ENCODE results near the gene CYSTM1.

CYSTM1 gene

DNA sequence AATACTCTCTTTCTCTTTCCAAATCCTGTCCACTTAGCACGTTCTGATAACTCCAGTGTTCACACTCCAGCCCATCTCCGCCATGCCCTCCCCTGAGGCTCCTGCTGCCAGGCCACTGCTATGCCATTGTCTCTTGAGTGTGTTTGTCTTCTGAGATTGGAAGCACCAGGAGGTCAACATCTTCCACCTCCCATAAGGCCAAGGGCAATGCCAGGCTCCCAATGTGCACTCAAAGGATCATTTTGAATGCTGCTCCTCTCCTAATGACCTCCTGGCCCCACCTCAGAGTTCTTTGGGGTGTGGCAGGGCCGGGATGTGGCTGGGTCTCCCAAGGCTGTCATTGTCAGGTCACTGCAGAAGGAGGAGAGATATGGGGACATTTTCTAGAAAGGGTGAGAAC lies 29.7 kb upstream of the CYSTM1 start:
- H4K20me1 ChIP-seq (ENCODE audit: insufficient read depth, low read length), result no peaks in the 10 kb centered on the region
- H3K27ac ChIP-seq (ENCODE audit: low read depth, low read length, poor library complexity, severe bottlenecking), result no peak overlapping the region
- no peak overlapping the region for H3K4me2 ChIP-seq (ENCODE audit: low read length)
- H3K9ac ChIP-seq (ENCODE audit: low read length), result no peak overlapping the region
- H3F3A ChIP-seq (ENCODE audit: insufficient read depth, low read length), result no peaks in the 10 kb centered on the region
- H3K9me3 ChIP-seq (ENCODE audit: low read length), result no peaks in the 10 kb centered on the region
- no peak overlapping the region for H3K4me3 ChIP-seq (ENCODE audit: low read depth, low read length, poor library complexity, severe bottlenecking)
- H2AFZ ChIP-seq (ENCODE audit: low read length), result no peak overlapping the region
- H3K9me2 ChIP-seq (ENCODE audit: low read depth, low read length), result no peaks in the 10 kb centered on the region
- H3K27me3 ChIP-seq (ENCODE audit: insufficient read depth, low read length), result peaks cover 9% of the 10 kb centered on the region; the same call in 1 of the 2 replicates
- H3K79me2 ChIP-seq (ENCODE audit: insufficient read depth, low read length), result no peaks in the 10 kb centered on the region
- no peaks in the 10 kb centered on the region for H3K4me1 ChIP-seq (ENCODE audit: insufficient read depth, low read length, severe bottlenecking)
- no peak for TF ChIP-seq EZH2 (IDR thresholded peaks at IDR 0.05; ENCODE audit: borderline replicate concordance, low read length)
- TF ChIP-seq, protein P1, sequence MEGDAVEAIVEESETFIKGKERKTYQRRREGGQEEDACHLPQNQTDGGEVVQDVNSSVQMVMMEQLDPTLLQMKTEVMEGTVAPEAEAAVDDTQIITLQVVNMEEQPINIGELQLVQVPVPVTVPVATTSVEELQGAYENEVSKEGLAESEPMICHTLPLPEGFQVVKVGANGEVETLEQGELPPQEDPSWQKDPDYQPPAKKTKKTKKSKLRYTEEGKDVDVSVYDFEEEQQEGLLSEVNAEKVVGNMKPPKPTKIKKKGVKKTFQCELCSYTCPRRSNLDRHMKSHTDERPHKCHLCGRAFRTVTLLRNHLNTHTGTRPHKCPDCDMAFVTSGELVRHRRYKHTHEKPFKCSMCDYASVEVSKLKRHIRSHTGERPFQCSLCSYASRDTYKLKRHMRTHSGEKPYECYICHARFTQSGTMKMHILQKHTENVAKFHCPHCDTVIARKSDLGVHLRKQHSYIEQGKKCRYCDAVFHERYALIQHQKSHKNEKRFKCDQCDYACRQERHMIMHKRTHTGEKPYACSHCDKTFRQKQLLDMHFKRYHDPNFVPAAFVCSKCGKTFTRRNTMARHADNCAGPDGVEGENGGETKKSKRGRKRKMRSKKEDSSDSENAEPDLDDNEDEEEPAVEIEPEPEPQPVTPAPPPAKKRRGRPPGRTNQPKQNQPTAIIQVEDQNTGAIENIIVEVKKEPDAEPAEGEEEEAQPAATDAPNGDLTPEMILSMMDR (IDR thresholded peaks at IDR 0.05; ENCODE audit: low read length), result no peak
- no peaks in the 10 kb centered on the region for H3K36me3 ChIP-seq (ENCODE audit: insufficient read depth, low read length)

DNA sequence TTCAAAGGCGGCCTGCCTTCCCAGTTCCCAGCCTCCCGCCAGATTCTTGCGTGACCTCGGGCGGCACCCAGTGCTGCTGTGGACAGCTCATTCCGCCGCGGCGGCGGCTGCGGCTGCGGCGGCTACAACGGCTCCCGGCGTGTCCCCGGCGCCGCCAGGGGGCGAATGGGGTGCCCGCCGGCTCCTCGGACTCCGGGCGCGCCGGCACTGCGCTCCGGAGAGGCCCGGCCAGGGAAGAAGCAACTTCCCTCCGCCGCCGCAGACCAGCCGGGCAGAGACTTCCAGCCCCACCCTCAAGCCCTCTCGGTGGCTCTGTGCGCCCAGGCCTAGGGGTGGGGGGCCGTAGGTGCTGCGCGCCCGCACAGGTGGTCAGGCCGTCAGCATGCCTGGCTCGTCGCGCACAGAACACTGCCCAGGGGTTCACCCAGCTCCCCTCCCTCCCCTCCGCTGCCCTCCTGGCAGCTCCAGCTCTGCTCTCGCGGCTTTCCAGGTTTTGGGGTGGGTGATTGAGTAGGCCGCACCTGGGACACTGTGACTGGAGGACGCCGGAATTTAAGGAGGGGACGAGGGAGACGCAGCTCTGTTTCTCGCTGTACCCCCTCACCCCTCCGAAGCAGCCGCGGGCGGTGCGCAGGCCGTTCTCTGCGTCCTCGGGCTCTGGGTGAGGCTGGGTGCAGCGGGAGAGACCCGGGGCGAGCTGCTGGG lies 29.0 kb upstream of the CYSTM1 start:
- H3K27me3 ChIP-seq (ENCODE audit: insufficient read depth, low read length), result peaks cover 9% of the 10 kb centered on the region; the same call in 1 of the 2 replicates
- H3K79me2 ChIP-seq (ENCODE audit: insufficient read depth, low read length), result no peaks in the 10 kb centered on the region
- H3K9ac ChIP-seq (ENCODE audit: low read length), result no peak overlapping the region
- H4K20me1 ChIP-seq (ENCODE audit: insufficient read depth, low read length), result no peaks in the 10 kb centered on the region
- TF ChIP-seq, protein P1 (IDR thresholded peaks at IDR 0.05; ENCODE audit: low read length), result peak; percentile 25; the same call in 1 of the 2 replicates
- no peak for TF ChIP-seq EZH2 (IDR thresholded peaks at IDR 0.05; ENCODE audit: borderline replicate concordance, low read length)
- no peak overlapping the region for H3K27ac ChIP-seq (ENCODE audit: low read depth, low read length, poor library complexity, severe bottlenecking)
- H2AFZ ChIP-seq (ENCODE audit: low read length), result no peak overlapping the region
- H3F3A ChIP-seq (ENCODE audit: insufficient read depth, low read length), result no peaks in the 10 kb centered on the region
- H3K9me3 ChIP-seq (ENCODE audit: low read length), result no peaks in the 10 kb centered on the region
- H3K9me2 ChIP-seq (ENCODE audit: low read depth, low read length), result no peaks in the 10 kb centered on the region
- no peaks in the 10 kb centered on the region for H3K36me3 ChIP-seq (ENCODE audit: insufficient read depth, low read length)
- no peak overlapping the region for H3K4me2 ChIP-seq (ENCODE audit: low read length)
- no peak overlapping the region for H3K4me3 ChIP-seq (ENCODE audit: low read depth, low read length, poor library complexity, severe bottlenecking)
- H3K4me1 ChIP-seq (ENCODE audit: insufficient read depth, low read length, severe bottlenecking), result no peaks in the 10 kb centered on the region

DNA sequence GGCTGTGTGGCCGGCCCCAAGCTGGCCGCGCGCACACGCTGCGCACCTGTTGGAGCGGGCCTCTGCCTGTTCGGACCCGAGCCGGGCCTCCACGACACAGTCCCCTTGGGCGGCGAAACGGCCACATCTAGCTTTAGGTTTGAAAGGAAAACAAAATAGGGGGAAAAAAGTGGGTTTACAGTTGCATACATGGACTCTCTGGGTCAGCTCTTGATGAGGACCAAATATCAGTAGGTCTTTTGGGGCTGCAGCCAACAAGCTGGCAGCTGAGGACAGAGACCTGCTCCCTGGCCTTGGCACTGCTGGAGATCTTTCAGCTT lies 28.5 kb upstream of the CYSTM1 start:
- peaks cover 9% of the 10 kb centered on the region; the same call in 1 of the 2 replicates for H3K27me3 ChIP-seq (ENCODE audit: insufficient read depth, low read length)
- no peaks in the 10 kb centered on the region for H4K20me1 ChIP-seq (ENCODE audit: insufficient read depth, low read length)
- no peak overlapping the region for H2AFZ ChIP-seq (ENCODE audit: low read length)
- no peaks in the 10 kb centered on the region for H3K9me2 ChIP-seq (ENCODE audit: low read depth, low read length)
- H3K4me2 ChIP-seq (ENCODE audit: low read length), result no peak overlapping the region
- no peak overlapping the region for H3K4me3 ChIP-seq (ENCODE audit: low read depth, low read length, poor library complexity, severe bottlenecking)
- H3K4me1 ChIP-seq (ENCODE audit: insufficient read depth, low read length, severe bottlenecking), result no peaks in the 10 kb centered on the region
- TF ChIP-seq EZH2 (IDR thresholded peaks at IDR 0.05; ENCODE audit: borderline replicate concordance, low read length), result no peak
- TF ChIP-seq, protein P1 (IDR thresholded peaks at IDR 0.05; ENCODE audit: low read length), result no peak
- no peaks in the 10 kb centered on the region for H3K36me3 ChIP-seq (ENCODE audit: insufficient read depth, low read length)
- H3K9me3 ChIP-seq (ENCODE audit: low read length), result no peaks in the 10 kb centered on the region
- H3K79me2 ChIP-seq (ENCODE audit: insufficient read depth, low read length), result no peaks in the 10 kb centered on the region
- H3F3A ChIP-seq (ENCODE audit: insufficient read depth, low read length), result no peaks in the 10 kb centered on the region
- no peak overlapping the region for H3K9ac ChIP-seq (ENCODE audit: low read length)
- H3K27ac ChIP-seq (ENCODE audit: low read depth, low read length, poor library complexity, severe bottlenecking), result no peak overlapping the region

Data from OCI-LY1 (cell line).